ENCODE measurements around the gene SERTAD3.
A peak's percentile ranks its signal among the peaks of the same experiment; 100 is the strongest.
"Not testable (repeated sequence)": the region's sequence is repeated elsewhere in the genome, so short reads cannot be mapped to it uniquely, and the experiment has no call there.

Gene SERTAD3, protein sequence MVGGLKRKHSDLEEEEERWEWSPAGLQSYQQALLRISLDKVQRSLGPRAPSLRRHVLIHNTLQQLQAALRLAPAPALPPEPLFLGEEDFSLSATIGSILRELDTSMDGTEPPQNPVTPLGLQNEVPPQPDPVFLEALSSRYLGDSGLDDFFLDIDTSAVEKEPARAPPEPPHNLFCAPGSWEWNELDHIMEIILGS

DNA sequence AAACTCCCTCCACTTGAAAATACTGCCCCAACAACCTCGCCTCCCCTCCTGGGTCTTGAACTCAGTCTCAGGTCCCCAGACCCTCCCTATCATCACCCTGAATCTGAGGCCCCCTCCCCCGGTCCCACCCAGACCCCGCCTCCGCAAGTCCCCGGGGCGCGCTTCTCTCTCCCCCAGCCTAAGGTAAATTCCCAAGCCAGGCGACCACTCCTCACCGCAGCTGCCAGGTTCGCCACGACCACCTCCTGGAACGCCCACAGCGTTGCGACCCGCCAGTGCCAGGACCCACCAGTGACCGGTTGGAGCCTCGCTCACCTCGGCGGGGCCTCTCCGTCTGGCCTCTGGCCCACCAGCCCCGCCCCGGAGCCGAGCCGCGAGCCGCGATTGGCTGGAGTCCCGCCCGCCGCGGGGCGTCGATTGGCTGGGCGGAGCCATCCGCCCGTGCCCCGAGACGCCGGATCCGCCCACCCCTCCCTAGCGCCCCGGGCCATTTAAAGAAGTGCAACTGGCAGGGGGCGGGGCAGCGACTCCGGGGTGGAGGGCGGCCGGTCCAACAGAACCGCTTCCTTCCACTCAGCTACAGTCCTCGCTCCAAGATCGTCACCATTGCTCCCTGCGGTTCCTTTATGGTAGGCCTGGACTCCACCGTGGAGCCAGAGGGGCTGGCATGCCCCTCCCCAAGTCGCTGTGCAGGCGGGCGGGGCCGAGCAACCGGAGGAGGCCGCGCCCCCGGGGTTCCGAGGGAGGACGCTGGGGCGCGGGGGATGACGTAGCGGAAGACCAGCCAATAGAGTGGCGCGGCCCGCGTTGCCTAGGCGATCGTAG lies at the start of gene SERTAD3:
Gene SERTAD3 (minus strand): TSS at position 336 of the 825 bp plus-strand sequence. CDS start 2,255 bp downstream, outside the sequence.
- DNase-seq = peak; percentile 97

DNA sequence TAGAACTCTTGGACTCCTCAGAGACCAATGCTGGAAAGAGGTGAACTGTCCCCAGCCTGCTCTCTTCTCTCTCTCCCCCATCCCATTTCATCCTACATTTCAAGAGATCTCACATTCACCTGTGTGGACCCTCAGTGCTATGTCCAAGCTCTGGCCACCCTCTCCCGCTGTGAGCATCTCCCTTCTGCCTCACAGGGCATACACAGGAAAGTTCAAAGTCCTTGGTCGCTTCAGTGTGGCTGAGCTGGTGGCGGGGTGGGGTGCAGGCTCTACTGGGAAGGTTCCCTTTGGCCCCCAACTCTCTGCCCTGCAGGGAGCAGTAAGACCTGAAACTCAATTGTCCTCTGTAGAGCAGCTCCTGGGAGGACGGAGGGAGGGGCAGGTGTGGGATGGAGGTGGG lies 49.6 kb upstream of the SERTAD3 start:
- DNase-seq = no peak

DNA sequence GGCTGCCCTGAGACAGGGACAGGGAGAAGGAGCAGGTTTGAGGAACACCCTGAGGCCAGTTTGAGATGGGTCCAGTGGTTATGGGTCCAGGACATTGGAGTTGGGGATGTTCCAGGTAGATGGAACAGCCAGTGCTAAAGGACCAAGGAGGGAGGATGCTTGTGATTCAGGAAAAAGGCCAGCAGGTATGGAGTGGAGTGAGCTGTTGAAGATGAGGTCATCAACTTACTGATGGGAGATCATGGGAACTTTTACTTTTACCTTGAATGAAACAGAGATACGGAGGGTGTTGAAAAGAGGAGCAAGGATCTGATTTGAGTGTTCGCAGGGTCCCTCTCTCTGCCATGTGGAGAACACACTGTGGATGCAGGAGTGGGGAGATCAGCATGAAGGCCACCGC lies 48.1 kb upstream of the SERTAD3 start:
- no peak for DNase-seq

DNA sequence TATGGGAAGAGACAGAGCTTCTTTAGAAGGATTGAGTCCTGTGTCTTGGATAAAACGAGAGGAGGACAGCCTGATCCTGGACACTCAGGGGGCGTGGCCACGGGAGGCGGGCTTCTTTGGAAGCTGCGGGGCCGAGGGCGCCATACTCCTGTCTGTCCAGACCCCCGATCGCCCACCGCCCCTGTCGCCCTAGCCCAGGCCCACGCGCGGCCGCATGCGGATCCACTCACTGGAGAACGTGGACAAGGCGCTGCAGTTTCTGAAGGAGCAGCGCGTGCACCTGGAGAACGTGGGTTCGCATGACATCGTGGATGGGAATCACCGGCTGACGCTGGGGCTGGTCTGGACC lies 45.7 kb upstream of the SERTAD3 start:
- DNase-seq = no peak

DNA sequence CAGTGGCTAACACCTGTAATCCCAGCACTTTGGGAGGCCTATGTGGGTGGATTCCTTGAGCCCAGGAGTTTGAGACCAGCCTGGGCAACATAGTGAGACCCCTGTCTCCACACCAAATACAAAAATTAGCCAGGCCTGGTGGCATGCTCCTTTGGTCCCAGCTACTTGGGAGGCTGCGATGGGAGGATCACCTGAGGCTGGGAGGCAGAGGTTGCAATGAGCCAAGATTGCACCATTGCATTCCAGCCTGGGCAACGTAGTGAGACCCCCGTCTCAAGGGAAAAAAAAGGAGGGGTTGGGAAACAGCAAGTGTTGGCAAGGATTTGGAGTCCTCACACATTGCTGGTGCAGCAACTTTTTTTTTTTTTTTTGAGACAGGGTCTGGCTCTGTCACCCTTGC lies 41.9 kb upstream of the SERTAD3 start:
- DNase-seq = no peak

DNA sequence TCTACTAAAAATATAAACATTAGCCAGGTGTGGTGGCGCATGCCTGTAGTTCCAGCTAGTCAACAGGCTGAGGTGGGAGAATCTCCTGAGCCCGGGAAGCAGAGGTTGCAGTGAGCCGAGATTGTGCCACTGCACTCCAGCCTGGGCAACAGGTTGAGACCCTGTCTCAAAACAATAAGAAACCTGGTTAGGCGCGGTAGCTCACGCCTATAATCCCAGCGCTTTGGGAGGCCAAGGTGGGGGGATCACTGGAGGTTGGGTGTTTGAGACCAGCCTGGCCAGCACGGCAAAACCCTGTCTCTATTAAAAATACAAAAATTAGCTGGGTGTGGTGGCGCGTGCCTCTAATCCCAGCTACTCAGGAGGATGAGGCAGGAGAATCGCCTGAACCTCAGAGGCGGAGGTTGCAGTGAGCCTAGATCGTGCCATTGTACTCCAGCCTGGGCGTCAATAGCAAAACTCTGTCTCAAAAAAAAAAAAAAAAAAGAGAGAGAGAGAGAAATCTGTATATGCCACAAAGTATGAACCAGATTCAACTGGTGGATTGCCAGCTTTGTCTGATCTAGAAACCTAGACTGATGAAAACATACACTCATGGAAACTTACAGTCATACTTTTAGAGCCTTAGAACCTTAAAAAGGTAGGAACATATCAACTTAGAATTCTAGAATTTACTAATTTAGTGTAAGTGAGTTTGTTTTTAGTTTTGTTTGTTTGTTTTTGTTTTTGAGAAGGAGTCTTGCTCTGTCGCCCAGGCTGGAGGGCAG lies 31.9 kb upstream of the SERTAD3 start:
- DNase-seq = not testable (repeated sequence)

DNA sequence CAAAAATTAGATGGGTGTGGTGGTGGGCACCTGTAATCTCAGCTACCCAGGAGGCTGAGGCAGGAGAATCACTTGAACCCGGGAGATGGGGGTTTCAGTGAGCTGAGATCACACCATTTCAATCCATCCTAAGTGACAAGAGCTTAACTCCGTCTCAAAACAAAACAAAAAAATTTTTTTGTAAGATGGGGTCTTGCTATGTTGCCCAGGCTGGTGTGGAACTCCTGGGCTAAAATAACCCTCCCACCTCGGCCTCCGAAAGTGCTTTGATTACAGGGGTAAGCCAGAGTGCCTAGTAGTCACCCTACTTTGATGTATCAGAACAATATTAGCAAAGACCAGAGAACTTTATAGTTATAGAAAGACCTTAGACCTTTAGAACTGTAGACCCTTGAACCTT lies 30.6 kb upstream of the SERTAD3 start:
- DNase-seq = no peak

DNA sequence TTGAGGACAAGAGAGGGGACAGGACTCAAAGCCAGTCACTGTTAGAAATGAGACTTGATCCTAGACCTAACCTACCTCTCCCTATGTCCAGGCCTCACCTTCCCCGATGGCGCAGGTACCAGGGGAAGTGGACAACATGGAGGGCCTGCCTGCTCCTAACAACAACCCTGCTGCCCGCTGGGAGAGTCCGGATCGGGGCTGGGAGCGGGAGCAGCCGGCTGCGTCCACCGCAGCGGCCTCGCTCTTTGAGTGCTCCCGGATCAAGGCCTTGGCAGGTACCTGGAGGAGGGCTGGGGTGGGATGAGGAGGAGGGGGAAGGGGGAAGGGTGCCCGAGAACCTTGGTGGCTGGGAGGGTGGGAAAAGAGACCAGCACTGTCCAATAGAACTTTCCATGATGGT lies 28.4 kb upstream of the SERTAD3 start:
- DNase-seq = no peak

DNA sequence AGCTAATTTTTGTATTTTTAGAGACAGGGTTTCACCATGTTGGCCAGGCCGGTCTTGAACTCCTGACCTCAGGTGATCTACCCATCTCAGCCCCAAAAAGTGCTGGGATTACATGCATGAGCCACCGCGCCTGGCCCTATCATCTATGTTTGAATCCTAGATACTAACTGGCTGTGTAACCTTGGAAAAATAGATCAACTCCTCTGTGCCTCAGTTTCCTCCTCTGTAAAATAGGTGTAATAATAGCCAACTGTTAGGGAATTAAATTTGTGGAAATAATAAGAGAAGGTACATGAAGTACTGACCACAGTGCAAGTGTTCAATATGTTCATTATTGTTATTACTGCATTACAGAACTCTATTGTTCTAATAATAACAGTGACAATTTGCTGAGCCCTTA lies 27.0 kb upstream of the SERTAD3 start:
- no peak for DNase-seq

DNA sequence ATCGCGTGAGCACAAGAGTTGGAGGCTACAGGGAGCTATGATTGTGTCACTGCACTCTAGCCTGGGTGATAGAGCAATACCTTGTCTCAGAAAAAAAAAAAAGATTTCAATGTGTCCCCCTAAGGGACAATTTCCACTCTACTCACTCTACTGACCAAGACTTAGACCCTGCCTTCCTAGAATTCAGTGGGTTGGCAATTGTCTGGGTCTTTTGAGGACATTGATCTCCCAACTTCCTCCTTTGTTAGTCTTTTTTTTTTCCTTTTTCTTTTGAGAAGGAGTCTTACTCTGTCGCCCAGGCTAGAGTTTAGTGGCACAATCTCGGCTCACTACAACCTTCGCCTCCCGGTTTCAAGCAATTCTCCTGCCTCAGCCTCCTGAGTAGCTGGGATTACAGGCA lies 24.9 kb upstream of the SERTAD3 start:
- DNase-seq = no peak

DNA sequence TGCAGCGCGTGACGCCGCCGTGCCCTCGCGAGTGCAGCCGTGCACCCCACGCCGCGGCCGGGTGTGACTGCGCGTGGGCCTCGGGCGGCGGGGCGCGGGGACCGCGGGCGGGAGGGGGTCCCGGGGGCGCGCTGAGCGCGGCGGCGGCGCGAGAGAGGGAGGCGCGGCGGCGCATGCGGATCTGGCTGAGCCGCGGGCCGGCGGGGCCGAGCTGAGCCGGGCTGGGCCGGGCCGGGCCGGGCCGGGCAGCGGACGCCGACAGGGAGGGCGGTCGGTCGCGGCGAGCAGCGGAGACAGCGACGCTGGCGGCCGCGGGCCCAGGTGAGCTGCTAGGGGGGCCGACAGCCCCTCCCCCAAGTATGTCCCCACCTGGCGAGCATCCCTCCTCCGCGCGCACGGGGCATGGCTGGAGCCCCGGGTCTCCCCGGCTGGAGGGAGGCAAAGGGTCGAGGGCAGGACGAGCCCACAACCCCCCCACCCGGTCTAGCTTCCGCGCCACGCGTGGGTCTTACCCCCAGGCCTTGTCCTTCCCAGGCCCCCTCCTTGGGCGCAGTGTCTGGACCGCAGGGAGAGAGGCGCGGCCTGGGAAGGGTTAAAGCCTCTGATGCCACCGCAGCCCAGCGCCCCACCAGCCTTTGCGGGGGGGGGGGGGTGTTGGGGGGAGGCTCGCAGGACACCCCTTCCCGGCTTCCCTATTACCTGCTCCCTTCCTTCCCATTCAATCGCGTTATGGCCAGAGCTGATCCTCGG lies 23.0 kb upstream of the SERTAD3 start, which contains the start of gene SPTBN4:
Gene SPTBN4 (plus strand): TSS at position 17 of the 750 bp plus-strand sequence. CDS start 5,621 bp downstream, outside the sequence.
- peak; percentile 64 for DNase-seq

DNA sequence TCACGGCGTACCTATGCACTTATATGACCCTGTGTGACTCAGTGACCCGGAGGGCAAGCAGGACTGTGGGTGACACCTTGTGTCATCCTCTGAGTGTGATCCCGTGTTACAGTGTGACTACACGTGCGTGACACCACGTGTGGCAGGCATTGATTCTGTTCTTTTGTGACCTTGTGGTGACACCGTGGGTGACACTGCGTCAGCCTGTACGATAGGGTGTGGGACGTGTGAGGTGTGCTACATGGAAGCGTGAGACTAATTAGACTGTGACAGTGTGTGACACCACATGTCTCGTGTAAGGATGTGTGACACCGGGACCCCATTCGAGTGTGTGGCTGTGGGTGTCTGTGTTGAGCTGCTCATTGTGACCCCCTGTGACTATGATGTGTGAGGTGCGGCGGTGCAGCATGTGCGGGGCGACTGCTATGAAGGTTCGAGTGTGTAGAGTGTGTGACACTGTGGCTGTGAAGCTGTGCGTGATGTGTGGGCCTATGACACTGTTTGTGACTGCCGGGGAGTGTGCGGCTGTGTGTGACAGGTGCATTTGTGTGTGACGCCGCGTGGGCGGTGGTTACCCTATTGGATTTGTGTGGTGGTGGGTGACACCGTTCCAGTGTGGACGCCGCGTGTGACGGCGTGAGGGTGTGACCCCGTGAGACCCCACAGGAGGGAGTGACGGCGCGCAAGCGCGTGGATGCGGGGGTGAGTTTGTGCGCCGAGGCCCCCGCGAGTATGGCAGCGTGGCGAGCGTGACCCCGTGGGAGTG lies 22.3 kb upstream of the SERTAD3 start:
- peak; percentile 71 for DNase-seq

DNA sequence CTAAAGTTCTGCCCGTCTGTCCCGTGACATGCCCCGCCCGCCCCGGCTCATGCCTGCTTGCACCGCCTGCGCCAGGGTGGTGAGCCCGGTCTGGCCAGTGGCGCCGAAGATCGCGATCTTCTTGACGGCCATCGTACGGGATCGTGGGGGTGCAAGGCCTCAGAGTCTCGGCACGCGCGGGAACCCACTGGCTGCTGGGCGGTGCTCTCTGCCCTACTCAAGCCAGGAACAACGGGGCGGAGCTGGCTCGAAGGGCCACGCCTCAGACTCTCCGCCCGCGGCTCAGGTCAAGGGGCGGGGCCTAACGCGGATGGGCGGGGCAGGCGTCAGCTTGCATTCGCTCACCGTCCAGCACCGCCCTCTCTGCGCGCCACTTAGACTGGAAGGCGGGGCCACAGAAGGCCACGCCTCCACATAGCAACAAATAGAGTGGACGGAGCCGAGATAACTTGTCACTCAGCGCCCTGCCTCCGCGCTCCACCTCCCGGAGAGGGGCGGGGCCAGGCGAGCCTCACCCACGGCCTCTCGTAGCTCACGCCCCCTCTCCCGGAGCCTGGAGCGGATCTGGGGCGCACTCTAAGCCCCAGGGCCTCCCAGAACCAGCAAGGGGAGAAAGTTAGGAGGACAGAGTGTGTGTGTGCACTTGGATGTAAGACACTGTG lies 21.6 kb upstream of the SERTAD3 start, which contains the start of gene BLVRB:
Gene BLVRB (minus strand): TSS at position 189 of the 662 bp plus-strand sequence. CDS start 57 bp downstream, at position 132.
- DNase-seq = peak; percentile 100

DNA sequence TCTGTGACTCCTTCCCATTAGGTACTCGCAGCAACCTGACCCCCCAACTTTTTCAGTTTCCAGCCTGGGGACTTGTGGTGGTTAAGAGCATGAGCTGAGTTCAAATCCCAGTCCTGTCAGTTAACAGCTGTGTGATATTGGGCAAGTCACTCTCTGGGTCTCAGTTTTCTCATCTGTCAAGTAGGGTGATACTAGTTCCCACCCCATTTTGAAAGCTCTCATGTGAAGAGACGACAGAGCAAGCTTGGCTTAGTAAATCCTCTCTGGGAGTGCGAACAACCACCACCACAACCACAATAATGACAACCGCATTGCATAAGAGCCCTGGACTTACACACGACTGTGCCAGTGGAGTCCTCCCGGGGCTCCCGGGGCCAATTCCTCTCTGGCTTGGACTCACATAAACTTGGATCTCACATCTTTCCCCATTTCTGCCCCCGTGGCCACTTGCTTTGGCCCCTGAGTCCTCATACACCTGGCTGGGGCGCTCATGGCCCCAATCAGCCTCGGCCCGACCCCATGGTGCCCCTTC lies 21.0 kb upstream of the SERTAD3 start:
- peak; percentile 55 for DNase-seq

DNA sequence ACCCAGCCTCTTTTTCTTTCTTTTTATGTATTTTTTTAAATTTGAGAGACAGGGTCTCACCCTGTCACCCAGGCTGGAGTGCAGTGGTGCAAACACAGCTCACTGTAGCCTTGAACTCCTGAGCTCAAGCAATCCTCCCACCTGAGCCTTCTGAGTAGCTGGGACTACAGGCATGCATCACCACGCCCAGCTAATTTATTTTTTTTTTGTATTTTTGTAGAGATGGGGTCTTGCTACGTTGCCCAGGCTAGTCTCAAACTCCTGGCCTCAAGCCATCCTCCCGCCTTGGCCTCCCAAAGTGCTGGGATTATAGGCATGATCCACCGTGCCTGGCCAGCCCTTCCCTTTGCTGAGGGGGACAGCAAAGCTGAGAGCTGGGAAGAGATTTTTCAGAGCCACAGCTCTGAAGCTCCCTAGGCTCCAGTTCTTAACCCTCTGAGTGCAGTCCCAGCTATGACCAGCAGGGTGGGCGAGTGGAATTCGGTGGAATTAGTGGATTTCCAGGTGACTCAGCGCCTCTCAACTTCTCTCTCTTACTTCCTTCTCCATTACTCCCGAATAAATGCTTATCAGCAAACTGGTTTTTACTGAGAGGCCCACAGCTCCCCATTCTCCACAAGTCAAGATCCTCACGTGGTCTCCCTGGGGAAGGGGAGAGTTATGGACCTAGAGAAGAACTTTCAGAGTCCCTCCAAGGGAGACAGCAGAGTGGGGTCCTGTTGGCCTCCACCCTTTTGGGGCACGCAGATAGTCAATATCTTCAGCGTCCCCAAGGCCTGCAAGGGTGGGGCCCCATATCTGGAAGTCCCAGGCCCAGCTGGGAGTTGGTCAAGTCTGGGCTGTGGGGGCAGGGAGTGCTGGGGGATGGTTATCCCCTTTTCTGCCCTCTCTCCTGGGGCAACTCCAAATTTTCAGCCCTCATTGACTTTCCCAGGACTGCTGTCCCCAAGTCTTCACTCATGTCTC lies 20.2 kb upstream of the SERTAD3 start:
- DNase-seq = peak; percentile 88

DNA sequence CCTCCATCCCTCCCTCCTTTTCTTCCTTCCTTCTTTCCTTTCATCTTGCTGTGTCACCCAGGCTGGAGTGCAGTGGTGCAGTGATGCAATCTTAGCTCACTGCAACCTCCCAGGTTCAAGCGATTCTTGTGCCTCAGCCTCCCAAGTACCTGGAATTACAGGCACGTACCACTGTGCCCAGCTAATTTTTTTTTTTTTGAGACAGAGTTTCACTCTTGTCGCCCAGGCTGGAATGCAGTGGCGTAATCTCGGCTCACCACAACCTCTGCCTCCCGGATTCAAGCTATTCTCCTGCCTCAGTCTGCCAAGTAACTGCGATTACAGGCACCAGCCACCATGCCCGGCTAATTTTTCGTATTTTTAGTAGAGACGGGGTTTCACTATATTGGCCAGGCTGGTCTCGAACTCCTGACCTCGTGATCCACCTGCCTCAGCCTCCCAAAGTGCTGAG lies 19.5 kb upstream of the SERTAD3 start:
- DNase-seq = not testable (repeated sequence)

DNA sequence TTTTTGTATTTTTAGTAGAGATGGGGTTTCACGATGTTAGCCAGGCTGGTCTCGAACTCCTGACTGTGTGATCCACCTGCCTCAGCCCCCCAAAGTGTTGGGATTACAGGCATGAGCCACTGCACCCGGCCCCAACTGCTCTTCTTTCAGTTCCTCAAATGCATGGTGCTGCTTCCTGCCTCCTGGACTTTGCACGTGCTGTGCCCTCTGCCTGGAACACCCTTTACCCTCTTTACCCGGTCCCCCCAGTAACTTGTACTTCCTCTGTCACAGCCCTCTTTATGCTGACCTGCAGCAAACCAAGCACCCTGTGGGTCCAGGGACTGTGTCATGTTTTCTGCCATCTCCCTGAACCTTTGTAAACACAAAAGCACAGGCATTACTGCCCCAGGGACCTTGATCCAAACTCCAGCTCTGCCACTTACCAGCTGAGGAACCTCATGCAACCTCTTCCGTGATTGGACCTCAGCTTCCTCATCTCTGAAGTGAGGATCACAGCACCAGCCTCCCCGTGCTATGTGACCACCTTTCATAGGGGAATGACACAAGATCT lies 17.6 kb upstream of the SERTAD3 start:
- no peak for DNase-seq

DNA sequence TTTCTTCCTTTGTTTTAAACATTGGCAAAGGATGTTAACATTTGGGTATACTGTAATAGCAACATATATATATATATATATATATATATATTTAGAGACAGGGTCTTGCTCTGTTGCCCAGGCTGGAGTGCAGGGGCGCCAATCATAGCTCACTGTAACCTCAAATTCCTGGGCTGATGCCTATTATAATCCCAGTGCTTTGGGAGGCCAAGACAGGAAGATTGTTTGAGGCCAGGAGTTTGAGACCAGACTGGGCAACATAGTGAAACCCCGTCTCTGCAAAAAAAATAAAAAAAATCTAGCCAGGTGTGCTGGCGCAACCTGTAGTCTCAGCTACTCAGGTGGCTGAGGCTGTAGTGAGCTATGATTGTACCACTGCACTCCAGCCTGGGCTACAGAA lies 16.1 kb upstream of the SERTAD3 start:
- no peak for DNase-seq

DNA sequence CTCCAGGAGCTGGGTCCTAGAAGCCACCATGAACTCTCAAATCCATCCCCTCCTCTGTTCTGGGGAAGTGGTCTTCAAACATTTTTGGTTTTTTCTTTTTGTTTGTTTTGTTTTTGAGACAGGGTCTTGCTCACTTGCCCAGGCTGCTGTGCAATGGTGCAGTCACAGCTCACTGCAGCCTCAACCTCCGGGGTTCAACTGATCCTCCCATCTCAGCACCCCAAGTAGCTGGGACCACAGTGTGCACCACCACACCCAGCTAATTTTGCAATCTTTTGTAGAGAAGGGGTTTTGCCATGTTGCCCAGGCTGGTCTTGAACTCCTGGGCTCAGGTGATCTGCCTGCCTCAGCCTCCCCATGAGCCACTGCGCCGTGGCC lies 14.5 kb upstream of the SERTAD3 start:
- DNase-seq = no peak

All from activated CD8-positive, alpha-beta memory T cell treated with anti-CD3 and anti-CD28 coated beads, Interleukin-2, amount 50 U/mL, for 48 hours (primary cell).